Upper lobe of left lung (tissue), 6 donors: ENCODE measurements around the gene TMEM203. TPM values are rescaled to one million over a fixed set of nuclear protein-coding genes. Genes with fewer than 3 reads are reported as not detected.
A peak's percentile ranks its signal among the peaks of the same experiment; 100 is the strongest.

Source experiments
- ATAC-seq, 2 donors: fragments of 200-7000 bp; cut with Tn5 transposase; one replicate each; pipeline ENCODE4 v1.9.1; 2022; ENCODE audit warnings: mild to moderate bottlenecking in 2 of 2, moderate library complexity in 2 of 2; ENCODE audit not compliant: low FRiP score in 2 of 2
- DNase-seq, 2 donors: peaks; one replicate each; pipeline ENCODE4 v3.0.0-alpha.2; 2019 to 2020
- H3K27ac ChIP-seq, 4 donors: fragments of 200-600 bp; sonication (generic); one replicate each; pipeline ENCODE4 v1.5.1; 2016 to 2019
- H3K27me3 ChIP-seq, 4 donors: fragments of 200-600 bp; sonication (generic); one replicate each; pipeline ENCODE4 v1.5.1; 2017 to 2019
- H3K36me3 ChIP-seq, 4 donors: fragments of 200-600 bp; sonication (generic); one replicate each; pipeline ENCODE4 v1.5.1; 2016 to 2019
- H3K4me1 ChIP-seq, 4 donors: fragments of 200-600 bp; sonication (generic); one replicate each; pipeline ENCODE4 v1.5.1; 2018 to 2019
- H3K4me3 ChIP-seq, 4 donors: fragments of 200-600 bp; sonication (generic); one replicate each; pipeline ENCODE4 v1.5.1; 2017 to 2019; ENCODE audit warnings: mild to moderate bottlenecking in 2 of 4, moderate library complexity in 1 of 4
- H3K9me3 ChIP-seq, 4 donors: fragments of 200-600 bp; sonication (generic); one replicate each; pipeline ENCODE4 v1.5.1; 2018 to 2019
- EP300 ChIP-seq, 4 donors: sonication (generic); formaldehyde crosslinking; IDR thresholded peaks; one replicate each; pipeline ENCODE4 v1.5.1; 2017; ENCODE audit warnings: antibody characterized with exemption in 4 of 4, control low read depth in 2 of 4
- POLR2A ChIP-seq, 4 donors: fragments of 450-650 bp; IDR thresholded peaks; one replicate each; pipeline ENCODE4 v1.5.1; 2016 to 2017; ENCODE audit warnings: antibody characterized with exemption in 4 of 4, mild to moderate bottlenecking in 2 of 4
- POLR2AphosphoS5 ChIP-seq, 2 donors: sonication (generic); formaldehyde crosslinking; IDR thresholded peaks; one replicate each; pipeline ENCODE4 v1.5.1; 2017; ENCODE audit warnings: antibody characterized with exemption in 2 of 2
- WGBS, 2 donors: methylation state at CpG; one replicate each; pipeline ENCODE4 v1.1.5; 2017 to 2018; 5-methylcytosine and 5-hydroxymethylcytosine counted together
- total RNA-seq, 6 donors: library from RNA; depleted of rRNA in 4 of 6; stranded (reverse); fragments of >200 nt in 4 of 6; gene quantifications; one replicate each; pipeline versions ENCODE4 v1.1.0 to v1.2.1, GENCODE V29; 2016 to 2021
- TF ChIP-seq, protein P1 (sequence below), 6 experiments: fragments of 450-650 bp in 4 of 6; fragments of 200-600 bp in 2 of 6; sonication (generic) in 2 of 6; IDR thresholded peaks; one replicate each; pipeline ENCODE4 v1.5.1; 2016 to 2019; ENCODE audit warnings: antibody characterized with exemption in 6 of 6
- donor health status: DM: no; HTN: no; CAD: no; lungs with moderate emphysema.
- donor health status: DM: no; HTN: yes; CAD: no; lungs with severe emphysema.

The TMEM203 gene
- total RNA-seq, 6 donors from 2014 or later: 17.8 to 35.5 (median 31.1) TPM

DNA sequence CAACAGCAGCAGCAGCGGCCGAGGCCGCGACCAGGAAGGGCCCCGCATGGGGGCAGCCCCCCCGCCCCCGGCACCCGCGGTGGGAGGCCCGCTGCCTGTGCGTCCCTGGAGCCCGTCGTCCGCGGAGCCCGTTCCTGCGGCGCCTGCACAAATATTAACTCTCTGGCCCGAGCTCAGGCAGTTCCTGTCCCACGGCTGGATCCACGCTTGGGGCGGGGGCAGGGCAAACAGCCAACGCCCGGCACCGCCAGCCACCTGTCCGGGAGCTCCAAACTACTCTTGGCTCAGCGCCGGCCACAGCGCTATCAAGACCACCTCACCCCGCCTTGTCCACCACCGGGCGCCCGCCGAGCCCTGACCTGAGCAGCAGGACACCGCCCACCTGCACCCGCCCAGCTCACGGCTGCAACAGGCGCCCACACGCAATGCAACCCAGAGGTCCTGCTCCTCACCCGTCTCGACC lies 35.5 kb downstream of the TMEM203 start, which contains the start of gene LRRC26:
LRRC26 (minus strand) TSS at position 156 of the 463 bp plus-strand sequence; CDS start at position 48, 108 bp downstream.
- Histone ChIP-seq H3K4me3 (peak within 1 kb of the TSS in 3 of 4 donors; percentile 28 to 43 (median 42)), H3K27ac (no peak within 1 kb of the TSS), H3K9me3 (no peaks in the 10 kb centered on the region), H3K36me3 (no peaks in the 10 kb centered on the region), H3K27me3 (peaks cover 8 to 61% (median 49%) of the 10 kb centered on the region in 4 donors), H3K4me1 (peaks cover 27 to 38% (median 31%) of the 10 kb centered on the region in 4 donors)
- 0 to 3% methylated on average over 1 to 6 of the region's 41 CpGs for WGBS, 2 donors
- DNase-seq (peak in 1 of 2 donors; percentile 81), ATAC-seq (no peak)
- TF ChIP-seq EP300 (IDR thresholded peaks at IDR 0.05): no peak
- TF ChIP-seq, protein P1, sequence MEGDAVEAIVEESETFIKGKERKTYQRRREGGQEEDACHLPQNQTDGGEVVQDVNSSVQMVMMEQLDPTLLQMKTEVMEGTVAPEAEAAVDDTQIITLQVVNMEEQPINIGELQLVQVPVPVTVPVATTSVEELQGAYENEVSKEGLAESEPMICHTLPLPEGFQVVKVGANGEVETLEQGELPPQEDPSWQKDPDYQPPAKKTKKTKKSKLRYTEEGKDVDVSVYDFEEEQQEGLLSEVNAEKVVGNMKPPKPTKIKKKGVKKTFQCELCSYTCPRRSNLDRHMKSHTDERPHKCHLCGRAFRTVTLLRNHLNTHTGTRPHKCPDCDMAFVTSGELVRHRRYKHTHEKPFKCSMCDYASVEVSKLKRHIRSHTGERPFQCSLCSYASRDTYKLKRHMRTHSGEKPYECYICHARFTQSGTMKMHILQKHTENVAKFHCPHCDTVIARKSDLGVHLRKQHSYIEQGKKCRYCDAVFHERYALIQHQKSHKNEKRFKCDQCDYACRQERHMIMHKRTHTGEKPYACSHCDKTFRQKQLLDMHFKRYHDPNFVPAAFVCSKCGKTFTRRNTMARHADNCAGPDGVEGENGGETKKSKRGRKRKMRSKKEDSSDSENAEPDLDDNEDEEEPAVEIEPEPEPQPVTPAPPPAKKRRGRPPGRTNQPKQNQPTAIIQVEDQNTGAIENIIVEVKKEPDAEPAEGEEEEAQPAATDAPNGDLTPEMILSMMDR (IDR thresholded peaks at IDR 0.05): no peak
- no peak for TF ChIP-seq POLR2A (IDR thresholded peaks at IDR 0.05)
- no peak for TF ChIP-seq POLR2AphosphoS5 (IDR thresholded peaks at IDR 0.05)

GRCh38 chr9:137168904-137169856 lies 36.3 kb downstream of the TMEM203 start:
- H3K27me3 ChIP-seq: peaks cover 8 to 69% (median 54%) of the 10 kb centered on the region in 4 donors
- no peak overlapping the region for H3K27ac ChIP-seq
- H3K4me3 ChIP-seq: peak overlapping the region in 3 of 4 donors; percentile 28 to 43 (median 42)
- TF ChIP-seq, protein P1 (IDR thresholded peaks at IDR 0.05): no peak
- TF ChIP-seq POLR2A (IDR thresholded peaks at IDR 0.05): no peak
- 0% methylated on average over 34 to 74 of the region's 124 CpGs for WGBS, 2 donors
- no peaks in the 10 kb centered on the region for H3K9me3 ChIP-seq
- H3K36me3 ChIP-seq: no peaks in the 10 kb centered on the region
- DNase-seq (peak in 1 of 2 donors; percentile 91), ATAC-seq (peak in 1 of 2 donors; percentile 9)
- H3K4me1 ChIP-seq: peaks cover 25 to 38% (median 30%) of the 10 kb centered on the region in 4 donors

DNA sequence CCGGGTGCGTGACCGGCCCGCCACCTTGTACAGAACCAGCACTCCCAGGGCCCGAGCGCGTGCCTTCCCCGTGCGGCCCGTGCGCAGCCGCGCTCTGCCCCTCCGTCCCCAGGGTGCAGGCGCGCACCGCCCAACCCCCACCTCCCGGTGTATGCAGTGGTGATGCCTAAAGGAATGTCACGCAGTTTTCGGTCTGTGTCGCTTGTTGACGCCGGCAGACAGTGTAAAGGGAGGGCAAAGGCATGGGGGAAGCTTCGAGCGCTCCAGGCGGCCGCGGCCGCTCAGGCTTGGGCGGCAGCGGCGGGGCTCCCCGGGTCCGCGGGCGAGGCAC lies 36.9 kb downstream of the TMEM203 start:
- peak in 1 of 2 donors; percentile 2 for ATAC-seq
- WGBS, 2 donors: 1 to 5% methylated on average over 13 to 23 of the region's 36 CpGs
- H3K27me3 ChIP-seq: peaks cover 8 to 75% (median 56%) of the 10 kb centered on the region in 4 donors
- no peak overlapping the region for H3K27ac ChIP-seq
- peak overlapping the region in 3 of 4 donors; percentile 28 to 43 (median 42) for H3K4me3 ChIP-seq
- DNase-seq: no peak
- H3K36me3 ChIP-seq: no peaks in the 10 kb centered on the region
- H3K9me3 ChIP-seq: no peaks in the 10 kb centered on the region
- peaks cover 25 to 40% (median 31%) of the 10 kb centered on the region in 4 donors for H3K4me1 ChIP-seq
- TF ChIP-seq POLR2AphosphoS5 (IDR thresholded peaks at IDR 0.05) (no peak), EP300 (IDR thresholded peaks at IDR 0.05) (no peak), POLR2A (IDR thresholded peaks at IDR 0.05) (no peak)
- TF ChIP-seq, protein P1 (IDR thresholded peaks at IDR 0.05): no peak

DNA sequence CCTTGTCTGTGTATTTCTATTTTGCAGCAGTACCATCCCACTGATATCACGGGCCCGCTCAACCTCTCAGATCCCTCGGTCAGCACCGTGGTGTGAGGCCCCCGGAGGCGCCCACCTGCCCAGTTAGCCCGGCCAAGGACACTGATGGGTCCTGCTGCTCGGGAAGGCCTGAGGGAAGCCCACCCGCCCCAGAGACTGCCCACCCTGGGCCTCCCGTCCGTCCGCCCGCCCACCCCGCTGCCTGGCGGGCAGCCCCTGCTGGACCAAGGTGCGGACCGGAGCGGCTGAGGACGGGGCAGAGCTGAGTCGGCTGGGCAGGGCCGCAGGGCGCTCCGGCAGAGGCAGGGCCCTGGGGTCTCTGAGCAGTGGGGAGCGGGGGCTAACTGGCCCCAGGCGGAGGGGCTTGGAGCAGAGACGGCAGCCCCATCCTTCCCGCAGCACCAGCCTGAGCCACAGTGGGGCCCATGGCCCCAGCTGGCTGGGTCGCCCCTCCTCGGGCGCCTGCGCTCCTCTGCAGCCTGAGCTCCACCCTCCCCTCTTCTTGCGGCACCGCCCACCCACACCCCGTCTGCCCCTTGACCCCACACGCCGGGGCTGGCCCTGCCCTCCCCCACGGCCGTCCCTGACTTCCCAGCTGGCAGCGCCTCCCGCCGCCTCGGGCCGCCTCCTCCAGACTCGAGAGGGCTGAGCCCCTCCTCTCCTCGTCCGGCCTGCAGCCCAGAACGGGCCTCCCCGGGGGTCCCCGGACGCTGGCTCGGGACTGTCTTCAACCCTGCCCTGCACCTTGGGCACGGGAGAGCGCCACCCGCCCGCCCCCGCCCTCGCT lies 37.5 kb downstream of the TMEM203 start:
- H3K27me3 ChIP-seq: peaks cover 8 to 81% (median 59%) of the 10 kb centered on the region in 4 donors
- peak in 1 of 2 donors; percentile 87 for DNase-seq
- H3K36me3 ChIP-seq: no peaks in the 10 kb centered on the region
- peak overlapping the region in 3 of 4 donors; percentile 28 to 43 (median 42) for H3K4me3 ChIP-seq
- WGBS, 2 donors: 0 to 2% methylated on average over 4 to 17 of the region's 57 CpGs
- ATAC-seq: peak in 1 of 2 donors; percentile 13
- H3K4me1 ChIP-seq: peaks cover 31 to 46% (median 36%) of the 10 kb centered on the region in 4 donors
- TF ChIP-seq POLR2AphosphoS5 (IDR thresholded peaks at IDR 0.05) (no peak), POLR2A (IDR thresholded peaks at IDR 0.05) (no peak), EP300 (IDR thresholded peaks at IDR 0.05) (no peak)
- TF ChIP-seq, protein P1 (IDR thresholded peaks at IDR 0.05): no peak
- no peak overlapping the region for H3K27ac ChIP-seq
- no peaks in the 10 kb centered on the region for H3K9me3 ChIP-seq
